Measurements from ENCODE around the gene CD79B. TPM values are rescaled to one million over a fixed set of nuclear protein-coding genes. Genes with fewer than 3 reads are reported as not detected.
"Not testable (repeated sequence)": the region's sequence is repeated elsewhere in the genome, so short reads cannot be mapped to it uniquely, and the experiment has no call there.

The CD79B gene
- total RNA-seq, 2 experiments from 2014 or later: 479 to 751 TPM

GRCh38 chr17:63911657-63912100 is 20.5 kb downstream of the CD79B start:
- Histone ChIP-seq H3K4me3 (ENCODE audit: low read depth, low read length, poor library complexity, severe bottlenecking) (no peak overlapping the region), H4K20me1 (ENCODE audit: insufficient read depth, low read length) (no peaks in the 10 kb centered on the region), H2AFZ (ENCODE audit: low read length) (no peak overlapping the region), H3K4me2 (ENCODE audit: low read length) (no peak overlapping the region), H3K36me3 (ENCODE audit: insufficient read depth, low read length) (no peaks in the 10 kb centered on the region), H3K9me2 (ENCODE audit: insufficient read depth, low read length) (no peaks in the 10 kb centered on the region), H3K4me1 (ENCODE audit: insufficient read depth, low read length, poor library complexity, severe bottlenecking) (peaks cover 15% of the 10 kb centered on the region), H3K79me2 (ENCODE audit: insufficient read depth, low read depth, low read length) (no peaks in the 10 kb centered on the region), H3K9me3 (ENCODE audit: low read length) (no peaks in the 10 kb centered on the region), H3K27ac (ENCODE audit: low read depth, low read length, poor library complexity, severe bottlenecking) (no peak overlapping the region)
- no TSS peak for BruUV-seq (replicated peaks)
- ChIA-PET CTCF (ENCODE audit: unreplicated experiment) (interaction anchor here (0.7 to 2.6 kb wide), 5 partner anchors 28 to 114 kb away, joined by 3 to 16 read pairs (median 4); no protein-coding TSS in a partner anchor), POLR2A (interaction anchor here (0.6 to 0.7 kb wide), 2 partner anchors 113 to 165 kb away, joined by 3 read pairs; no protein-coding TSS in a partner anchor)
- intact Hi-C loops (cut with micrococcal nuclease; ENCODE audit: unreplicated experiment): loop anchor here (1.0 kb wide), 2 partner anchors 79 to 114 kb away; no protein-coding TSS in a partner anchor
- DNase-seq (ENCODE audit: low spot score): peak; percentile 62
- TF ChIP-seq EZH2phosphoT487 (IDR thresholded peaks at IDR 0.05; ENCODE audit: borderline replicate concordance, low read depth, low read length) (no peak), CTCF (conservative IDR thresholded peaks at IDR 0.05; ENCODE audit: low read length) (peak; percentile 67)

GRCh38 chr17:63911041-63911635 is 21.0 kb downstream of the CD79B start, which contains the start of gene CSHL1:
CSHL1 (minus strand) TSS chr17:63911258; CDS start chr17:63911196, 62 bp downstream.
- BruUV-seq (replicated peaks): no TSS peak
- H2AFZ ChIP-seq (ENCODE audit: low read length): no peak within 1 kb of the TSS
- no peaks in the 10 kb centered on the region for H3K9me3 ChIP-seq (ENCODE audit: low read length)
- no peaks in the 10 kb centered on the region for H4K20me1 ChIP-seq (ENCODE audit: insufficient read depth, low read length)
- H3K27ac ChIP-seq (ENCODE audit: low read depth, low read length, poor library complexity, severe bottlenecking): no peak within 1 kb of the TSS
- ChIA-PET POLR2A (interaction anchor here (0.6 kb wide), 1 partner anchor 114 kb away, joined by 3 read pairs; no protein-coding TSS in a partner anchor), CTCF (ENCODE audit: unreplicated experiment) (interaction anchor here (0.7 to 2.6 kb wide), 3 partner anchors 35 to 114 kb away, joined by 3 to 16 read pairs (median 4); no protein-coding TSS in a partner anchor)
- H3K4me2 ChIP-seq (ENCODE audit: low read length): no peak within 1 kb of the TSS
- H3K9me2 ChIP-seq (ENCODE audit: insufficient read depth, low read length): no peaks in the 10 kb centered on the region
- peaks cover 10% of the 10 kb centered on the region for H3K4me1 ChIP-seq (ENCODE audit: insufficient read depth, low read length, poor library complexity, severe bottlenecking)
- no peaks in the 10 kb centered on the region for H3K79me2 ChIP-seq (ENCODE audit: insufficient read depth, low read depth, low read length)
- TF ChIP-seq CTCF (conservative IDR thresholded peaks at IDR 0.05; ENCODE audit: low read length) (no peak), EZH2phosphoT487 (IDR thresholded peaks at IDR 0.05; ENCODE audit: borderline replicate concordance, low read depth, low read length) (no peak)
- DNase-seq (ENCODE audit: low spot score): no peak
- intact Hi-C loops (cut with micrococcal nuclease; ENCODE audit: unreplicated experiment): loop anchor here (1.0 kb wide), 2 partner anchors 79 to 114 kb away; no protein-coding TSS in a partner anchor
- H3K36me3 ChIP-seq (ENCODE audit: insufficient read depth, low read length): no peaks in the 10 kb centered on the region
- no peak within 1 kb of the TSS for H3K4me3 ChIP-seq (ENCODE audit: low read depth, low read length, poor library complexity, severe bottlenecking)

- H3K79me2 ChIP-seq (ENCODE audit: insufficient read depth, low read depth, low read length): no peaks in the 10 kb centered on the region
- no peak overlapping the region for H3K4me2 ChIP-seq (ENCODE audit: low read length)
- H2AFZ ChIP-seq (ENCODE audit: low read length): no peak overlapping the region
- TF ChIP-seq CTCF (conservative IDR thresholded peaks at IDR 0.05; ENCODE audit: low read length) (no peak), EZH2phosphoT487 (IDR thresholded peaks at IDR 0.05; ENCODE audit: borderline replicate concordance, low read depth, low read length) (no peak)
- no peaks in the 10 kb centered on the region for H3K4me1 ChIP-seq (ENCODE audit: insufficient read depth, low read length, poor library complexity, severe bottlenecking)
- no TSS peak for BruUV-seq (replicated peaks)
- H4K20me1 ChIP-seq (ENCODE audit: insufficient read depth, low read length): no peaks in the 10 kb centered on the region
- intact Hi-C loops (cut with micrococcal nuclease; ENCODE audit: unreplicated experiment): no loop called here
- H3K4me3 ChIP-seq (ENCODE audit: low read depth, low read length, poor library complexity, severe bottlenecking): no peak overlapping the region
- ChIA-PET POLR2A (no interaction called here), CTCF (ENCODE audit: unreplicated experiment) (interaction anchor here (2.6 kb wide), 1 partner anchor 36 kb away, joined by 16 read pairs; no protein-coding TSS in a partner anchor)
- no peak for DNase-seq (ENCODE audit: low spot score)
- no peak overlapping the region for H3K27ac ChIP-seq (ENCODE audit: low read depth, low read length, poor library complexity, severe bottlenecking)
- no peaks in the 10 kb centered on the region for H3K36me3 ChIP-seq (ENCODE audit: insufficient read depth, low read length)
- no peaks in the 10 kb centered on the region for H3K9me3 ChIP-seq (ENCODE audit: low read length)
- no peaks in the 10 kb centered on the region for H3K9me2 ChIP-seq (ENCODE audit: insufficient read depth, low read length)
These were observed 22.0 kb downstream of the CD79B start for GRCh38 chr17:63910096-63910495.

GRCh38 chr17:63909586-63909985 is 22.5 kb downstream of the CD79B start:
- intact Hi-C loops (cut with micrococcal nuclease; ENCODE audit: unreplicated experiment); DNase-seq (ENCODE audit: low spot score); H3K4me1 ChIP-seq (ENCODE audit: insufficient read depth, low read length, poor library complexity, severe bottlenecking); H3K4me3 ChIP-seq (ENCODE audit: low read depth, low read length, poor library complexity, severe bottlenecking); H3K9me3 ChIP-seq (ENCODE audit: low read length); CTCF ChIA-PET (ENCODE audit: unreplicated experiment); H3K4me2 ChIP-seq (ENCODE audit: low read length); H3K79me2 ChIP-seq (ENCODE audit: insufficient read depth, low read depth, low read length); BruUV-seq (replicated peaks); H3K36me3 ChIP-seq (ENCODE audit: insufficient read depth, low read length); POLR2A ChIA-PET; H3K27ac ChIP-seq (ENCODE audit: low read depth, low read length, poor library complexity, severe bottlenecking); H4K20me1 ChIP-seq (ENCODE audit: insufficient read depth, low read length); H3K9me2 ChIP-seq (ENCODE audit: insufficient read depth, low read length); H2AFZ ChIP-seq (ENCODE audit: low read length): not testable (repeated sequence)

Data from OCI-LY7 (cell line).